H1 (cell line): Measurements from ENCODE around the gene SRI. TPM values are rescaled to one million over a fixed set of nuclear protein-coding genes. Genes with fewer than 3 reads are reported as not detected.

Experiments used
- CTCF ChIA-PET: fragments of 300-600 bp; sonication (Branson Sonifier 250); formaldehyde crosslinking; loops from one replicate; lab custom pipeline; 2021; ENCODE audit not compliant: partially characterized antibody; lab: Charles Lee
- POLR2A ChIA-PET: fragments of 300-600 bp; sonication (Branson Sonifier 250); formaldehyde crosslinking; loops from one replicate; lab custom pipeline; 2021; ENCODE audit warnings: inconsistent platforms; ENCODE audit not compliant: partially characterized antibody; lab: Charles Lee
- DNase-seq, 2 experiments: peaks; one replicate each; pipeline versions ENCODE4 v3.0.0 to v3.0.0-alpha.2; 2010 to 2022; ENCODE audit warnings: low spot score in 2 of 2, low read depth in 1 of 2, mixed read lengths in 1 of 2
- FAIRE-seq: peaks from 2 replicates; lab custom pipeline; 2011; peaks lifted over from hg19 to GRCh38; lab: Jason Lieb, UNC
- H2AFZ ChIP-seq: 2 replicates; pipeline ENCODE4 v1.8.1; 2012; ENCODE audit warnings: low read length, inconsistent platforms
- H2AK5ac ChIP-seq: 2 replicates; pipeline ENCODE4 v1.6.1; 2013; ENCODE audit warnings: low read depth, low read length
- H2BK120ac ChIP-seq: replicated peaks from 2 replicates; pipeline ENCODE3; 2013; ENCODE audit warnings: low read depth, low read length, inconsistent platforms
- H2BK12ac ChIP-seq: 2 replicates; pipeline ENCODE4 v1.6.1; 2013; ENCODE audit warnings: low read depth, low read length
- H2BK15ac ChIP-seq: 2 replicates; pipeline ENCODE4 v1.6.1; 2013; ENCODE audit warnings: low read length
- H2BK20ac ChIP-seq: 2 replicates; pipeline ENCODE4 v1.6.1; 2013; ENCODE audit warnings: low read length
- H2BK5ac ChIP-seq: 2 replicates; pipeline ENCODE4 v1.6.1; 2013; ENCODE audit warnings: low read depth, low read length
- H3K14ac ChIP-seq: 2 replicates; pipeline ENCODE4 v1.6.1; 2013; ENCODE audit warnings: inconsistent platforms; ENCODE audit not compliant: insufficient read length
- H3K18ac ChIP-seq: 2 replicates; pipeline ENCODE4 v1.6.1; 2013; ENCODE audit warnings: low read length; ENCODE audit errors: extremely low read depth
- H3K23ac ChIP-seq: 2 replicates; pipeline ENCODE4 v1.6.1; 2013; ENCODE audit warnings: inconsistent platforms; ENCODE audit not compliant: insufficient read length
- H3K23me2 ChIP-seq: 2 replicates; pipeline ENCODE4 v1.6.1; 2013; ENCODE audit warnings: low read depth, low read length
- H3K27ac ChIP-seq: 2 replicates; pipeline ENCODE4 v1.6.1; 2011; ENCODE audit warnings: low read depth, low read length, inconsistent platforms
- H3K27me3 ChIP-seq, 4 experiments: replicated peaks in 1 of 4; 1 replicate in 1 of 4; 2 replicates in 3 of 4; pipeline versions ENCODE4 v1.6.1 to v1.8.1; 2011 to 2013; ENCODE audit warnings: low read length in 3 of 4, mild to moderate bottlenecking in 3 of 4, inconsistent platforms in 2 of 4, mixed read lengths in 2 of 4, moderate library complexity in 1 of 4; ENCODE audit not compliant: control insufficient read depth in 3 of 4, insufficient read depth in 3 of 4; ENCODE audit errors: extremely low read depth in 1 of 4
- H3K36me3 ChIP-seq, 4 experiments: 2 replicates each; pipeline versions ENCODE4 v1.6.1 to v1.8.1; 2011 to 2013; ENCODE audit warnings: mild to moderate bottlenecking in 4 of 4, low read length in 3 of 4, moderate library complexity in 2 of 4, control low read depth in 1 of 4, inconsistent platforms in 1 of 4; ENCODE audit not compliant: insufficient read depth in 4 of 4, control insufficient read depth in 2 of 4
- H3K4ac ChIP-seq: replicated peaks from 2 replicates; pipeline ENCODE3; 2013; ENCODE audit warnings: low read length, low read depth, mixed read lengths, inconsistent platforms; ENCODE audit not compliant: insufficient read length
- H3K4me1 ChIP-seq, 4 experiments: replicated peaks in 1 of 4; 1 replicate in 1 of 4; 2 replicates in 3 of 4; pipeline versions ENCODE4 v1.6.1 to v1.8.1; 2011 to 2013; ENCODE audit warnings: low read length in 3 of 4, inconsistent platforms in 2 of 4, mixed read lengths in 1 of 4; ENCODE audit not compliant: insufficient read depth in 4 of 4, control insufficient read depth in 3 of 4
- H3K4me2 ChIP-seq, 2 experiments: 2 replicates each; pipeline versions ENCODE4 v1.6.1 to v1.8.1; 2011 to 2013; ENCODE audit warnings: low read depth in 2 of 2, low read length in 2 of 2, control low read depth in 1 of 2, inconsistent platforms in 1 of 2, mild to moderate bottlenecking in 1 of 2; ENCODE audit not compliant: insufficient read depth in 1 of 2
- H3K4me3 ChIP-seq, 4 experiments: fragments of 200-600, 300-600 bp in 1 of 4; sonication (generic), shearing (Covaris generic), sonication (Bioruptor Twin) in 1 of 4; 2 replicates each; pipeline versions ENCODE4 v1.5.1 to v1.8.1; 2011 to 2016; ENCODE audit warnings: low read length in 4 of 4, low read depth in 3 of 4, control low read depth in 2 of 4, inconsistent platforms in 2 of 4, mild to moderate bottlenecking in 2 of 4, mixed read lengths in 1 of 4, moderate library complexity in 1 of 4; ENCODE audit not compliant: insufficient read depth in 2 of 4; ENCODE audit errors: extremely low read depth in 1 of 4
- H3K56ac ChIP-seq: replicated peaks from 2 replicates; pipeline ENCODE3; 2013; ENCODE audit warnings: low read depth, mild to moderate bottlenecking, mixed read lengths, low read length, inconsistent platforms; ENCODE audit not compliant: insufficient read length
- H3K79me1 ChIP-seq: 2 replicates; pipeline ENCODE4 v1.6.1; 2013; ENCODE audit warnings: low read depth, low read length, control low read depth
- H3K79me2 ChIP-seq, 2 experiments: 2 replicates each; pipeline versions ENCODE4 v1.6.1 to v1.8.1; 2012 to 2013; ENCODE audit warnings: low read length in 2 of 2, mild to moderate bottlenecking in 2 of 2, inconsistent platforms in 1 of 2; ENCODE audit not compliant: insufficient read depth in 2 of 2, control insufficient read depth in 1 of 2
- H3K9ac ChIP-seq, 4 experiments: replicated peaks in 1 of 4; 1 replicate in 1 of 4; 2 replicates in 3 of 4; pipeline versions ENCODE4 v1.6.1 to v1.8.1; 2011 to 2013; ENCODE audit warnings: low read depth in 3 of 4, low read length in 3 of 4, control low read depth in 2 of 4, mild to moderate bottlenecking in 2 of 4, moderate library complexity in 2 of 4, inconsistent platforms in 1 of 4; ENCODE audit errors: extremely low read depth in 1 of 4
- H3K9me3 ChIP-seq, 2 experiments: 2 replicates each; pipeline versions ENCODE4 v1.6.1 to v1.8.1; 2012 to 2013; ENCODE audit warnings: mild to moderate bottlenecking in 2 of 2, moderate library complexity in 2 of 2, control low read depth in 1 of 2, inconsistent platforms in 1 of 2, low read depth in 1 of 2, low read length in 1 of 2, mixed read lengths in 1 of 2; ENCODE audit not compliant: insufficient read depth in 2 of 2
- H4K20me1 ChIP-seq, 2 experiments: replicated peaks in 1 of 2; 2 replicates each; pipeline versions ENCODE3 to v1.8.1; 2011 to 2013; ENCODE audit warnings: inconsistent platforms in 2 of 2, low read length in 2 of 2, mild to moderate bottlenecking in 1 of 2; ENCODE audit not compliant: insufficient read depth in 2 of 2, control insufficient read depth in 1 of 2
- H4K5ac ChIP-seq: 2 replicates; pipeline ENCODE4 v1.6.1; 2013; ENCODE audit warnings: low read length, low read depth, mixed read lengths, inconsistent platforms; ENCODE audit not compliant: insufficient read length
- H4K8ac ChIP-seq: 2 replicates; pipeline ENCODE4 v1.8.0; 2013; ENCODE audit warnings: mild to moderate bottlenecking, moderate library complexity, low read length, inconsistent platforms; ENCODE audit not compliant: insufficient read depth; ENCODE audit errors: extremely low read depth
- H4K91ac ChIP-seq: replicated peaks from 2 replicates; pipeline ENCODE3; 2013; ENCODE audit warnings: low read length, mixed read lengths, inconsistent platforms; ENCODE audit not compliant: insufficient read length
- CBX5 ChIP-seq: fragments of 300-800, 300-1000 bp; sonication (generic); IDR thresholded peaks from 2 replicates; pipeline ENCODE4 v1.7.1; 2016; ENCODE audit warnings: antibody characterized with exemption, low read length, low read depth
- EP300 ChIP-seq, 2 experiments: IDR thresholded peaks; 1 replicate in 1 of 2; 2 replicates in 1 of 2; pipeline ENCODE4 v1.6.1; 2011 to 2012; ENCODE audit warnings: low read depth in 2 of 2, low read length in 2 of 2, mild to moderate bottlenecking in 2 of 2, borderline replicate concordance in 1 of 2, inconsistent platforms in 1 of 2, moderate library complexity in 1 of 2
- SIRT6 ChIP-seq: IDR thresholded peaks from one replicate; pipeline ENCODE4 v1.7.1; 2012; ENCODE audit warnings: low read length, inconsistent platforms
- TAF7 ChIP-seq: optimal IDR thresholded peaks from 2 replicates; pipeline ENCODE3; 2011; ENCODE audit warnings: low read depth, mild to moderate bottlenecking, inconsistent platforms, low read length, moderate library complexity, borderline replicate concordance
- TEAD4 ChIP-seq: IDR thresholded peaks from 2 replicates; pipeline ENCODE4 v1.6.1; 2012; ENCODE audit warnings: low read depth, low read length, inconsistent platforms, mixed read lengths
- WGBS, 2 experiments: shearing (Covaris generic) in 1 of 2; methylation state at CpG; one replicate each; pipeline versions ENCODE4 v1.1.6 to v1.1.7; 2013 to 2015; ENCODE audit warnings: low lambda C conversion rate in 2 of 2, mixed read lengths in 2 of 2, inconsistent platforms in 1 of 2, low coverage in 1 of 2, missing lambda C conversion rate in 1 of 2; ENCODE audit not compliant: insufficient replicate concordance in 2 of 2, insufficient coverage in 1 of 2, insufficient read length in 1 of 2; ENCODE audit errors: extremely low coverage in 1 of 2, missing lambda C conversion rate in 1 of 2; 5-methylcytosine and 5-hydroxymethylcytosine counted together
- polyA plus RNA-seq, 7 experiments: library from polyadenylated mRNA; depleted of rRNA in 3 of 7; stranded (reverse) in 5 of 7; unstranded in 2 of 7; fragments of >200 nt in 5 of 7; fragments of 200-250 nt in 2 of 7; gene quantifications; 1 replicate in 5 of 7; 2 replicates in 1 of 7; 4 replicates in 1 of 7; pipeline versions ENCODE4 v1.2.1 to v1.2.3, GENCODE V29; 2011 to 2013; ENCODE audit warnings: missing spikeins in 2 of 7, mixed read lengths in 2 of 7
- total RNA-seq: library from RNA; stranded (reverse); fragmentation: NEBNext Ultra II Directional; extraction: Animal tissue kit (Norgen Biotek cat#: 25700); gene quantifications from 2 replicates; pipeline ENCODE4 v1.2.1, GENCODE V29; 2021

SRI gene
- total and polyA plus RNA-seq, 2 of the 8 experiments (the other 6 are each of a cell fraction or from before 2014, with no cell fraction given): 118 to 170 TPM

DNA sequence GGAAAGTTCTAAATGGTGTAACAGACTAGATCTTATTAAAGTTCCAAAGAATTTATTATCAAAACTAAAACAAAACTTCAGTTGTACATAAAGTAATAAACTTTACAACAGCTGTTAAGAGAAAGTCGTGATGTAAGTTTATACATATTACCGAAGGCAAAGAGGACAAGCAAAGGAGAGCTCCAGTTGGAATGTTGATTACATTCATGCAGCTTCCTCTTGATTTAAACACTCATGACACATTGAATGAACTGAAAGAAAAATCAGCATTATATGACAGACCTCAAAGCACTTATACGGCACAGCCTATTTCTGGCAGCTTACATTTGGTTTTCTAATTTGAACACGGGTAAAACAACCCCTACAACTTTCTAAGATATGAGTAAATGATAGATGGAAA, 13.6 kb downstream of the SRI start:
- H3K23ac ChIP-seq: no peak overlapping the region
- no peaks in the 10 kb centered on the region for H3K23me2 ChIP-seq
- no peak overlapping the region for H2AK5ac ChIP-seq
- H3K4me3 ChIP-seq: no peak overlapping the region
- no peak overlapping the region for H3K9ac ChIP-seq
- no peak overlapping the region for H3K56ac ChIP-seq
- H3K4ac ChIP-seq: no peak overlapping the region
- no peak overlapping the region for H4K5ac ChIP-seq
- H3K79me1 ChIP-seq: no peaks in the 10 kb centered on the region
- H2BK12ac ChIP-seq: no peak overlapping the region
- peaks cover 2 to 76% (median 37%) of the 10 kb centered on the region in 4 experiments; a peak in 7 of 8 replicates for H3K36me3 ChIP-seq
- H2BK5ac ChIP-seq: no peak overlapping the region
- ChIA-PET CTCF (interaction anchor here (0.9 to 1.2 kb wide), 2 partner anchors 36 to 37 kb away, joined by 3 read pairs; no protein-coding TSS in a partner anchor), POLR2A (no interaction called here)
- no peak overlapping the region for H2BK20ac ChIP-seq
- 91% methylated on average over 4 of the region's 4 CpGs; no CpG with 5 or more reads in 1 of the 2 experiments for WGBS, 2 experiments
- H3K9me3 ChIP-seq: no peaks in the 10 kb centered on the region
- H2BK15ac ChIP-seq: no peak overlapping the region
- H3K27ac ChIP-seq: no peak overlapping the region
- no peaks in the 10 kb centered on the region for H4K20me1 ChIP-seq
- no peak overlapping the region for H2AFZ ChIP-seq
- no peak for DNase-seq
- H3K4me2 ChIP-seq: no peak overlapping the region
- H3K18ac ChIP-seq: no peak overlapping the region
- no peak overlapping the region for H4K8ac ChIP-seq
- FAIRE-seq: no peak
- H3K79me2 ChIP-seq: no peaks in the 10 kb centered on the region
- H3K14ac ChIP-seq: no peak overlapping the region
- no peak overlapping the region for H4K91ac ChIP-seq
- no peaks in the 10 kb centered on the region for H3K27me3 ChIP-seq
- no peak overlapping the region for H2BK120ac ChIP-seq
- peaks cover 0 to 4% (median 3%) of the 10 kb centered on the region in 4 experiments; a peak in 3 of 7 replicates for H3K4me1 ChIP-seq
- no peak for TF ChIP-seq SIRT6
- TF ChIP-seq EP300 (IDR thresholded peaks at IDR 0.05; ENCODE audit: borderline replicate concordance in 1 of 2, low read depth in 2 of 2, low read length in 2 of 2): no peak
- TF ChIP-seq TEAD4: no peak
- no peak for TF ChIP-seq CBX5
- no peak for TF ChIP-seq TAF7
